H1 (cell line): ENCODE results near the gene RPL3. TPM values are rescaled to one million over a fixed set of nuclear protein-coding genes. Genes with fewer than 3 reads are reported as not detected.

Experiments
- CBX5 ChIP-seq: fragments of 300-800, 300-1000 bp; sonication (generic); IDR thresholded peaks from 2 replicates; pipeline ENCODE4 v1.7.1; 2016; ENCODE audit warnings: antibody characterized with exemption, low read length, low read depth
- E2F6 ChIP-seq: IDR thresholded peaks from 2 replicates; pipeline ENCODE4 v1.6.1; 2012; ENCODE audit warnings: inconsistent platforms
- RAD21 ChIP-seq, 2 experiments: IDR thresholded peaks in 1 of 2; conservative IDR thresholded peaks in 1 of 2; 2 replicates each; pipeline ENCODE4 v1.6.1; 2011; ENCODE audit warnings: low read depth in 2 of 2, low read length in 2 of 2, improper control_type of control experiment in 1 of 2, inconsistent platforms in 1 of 2, mild to moderate bottlenecking in 1 of 2, moderate library complexity in 1 of 2
- polyA plus RNA-seq, 7 experiments: library from polyadenylated mRNA; depleted of rRNA in 3 of 7; stranded (reverse) in 5 of 7; unstranded in 2 of 7; fragments of >200 nt in 5 of 7; fragments of 200-250 nt in 2 of 7; gene quantifications; 1 replicate in 5 of 7; 2 replicates in 1 of 7; 4 replicates in 1 of 7; pipeline versions ENCODE4 v1.2.1 to v1.2.3, GENCODE V29; 2011 to 2013; ENCODE audit warnings: missing spikeins in 2 of 7, mixed read lengths in 2 of 7
- total RNA-seq: library from RNA; stranded (reverse); fragmentation: NEBNext Ultra II Directional; extraction: Animal tissue kit (Norgen Biotek cat#: 25700); gene quantifications from 2 replicates; pipeline ENCODE4 v1.2.1, GENCODE V29; 2021

The RPL3 gene
- total and polyA plus RNA-seq, 2 of the 8 experiments (the other 6 are each of a cell fraction or from before 2014, with no cell fraction given): 2,865 to 5,466 TPM

GRCh38 chr22:39319284-39320022 is at the start of gene RPL3 (continued):
- no peak for TF ChIP-seq CBX5
- TF ChIP-seq RAD21 (IDR thresholded peaks at IDR 0.05 in 1 of 2, conservative IDR thresholded peaks at IDR 0.05 in 1 of 2; ENCODE audit: low read depth in 2 of 2, low read length in 2 of 2): no peak
- TF ChIP-seq E2F6: no peak; the same call in 1 of the 2 replicates
